ENCODE data around the gene PTPN21. TPM values are rescaled to one million over a fixed set of nuclear protein-coding genes. Genes with fewer than 3 reads are reported as not detected.

Gene PTPN21
- total RNA-seq, 1 donor from 2014 or later = 0.31 TPM

DNA sequence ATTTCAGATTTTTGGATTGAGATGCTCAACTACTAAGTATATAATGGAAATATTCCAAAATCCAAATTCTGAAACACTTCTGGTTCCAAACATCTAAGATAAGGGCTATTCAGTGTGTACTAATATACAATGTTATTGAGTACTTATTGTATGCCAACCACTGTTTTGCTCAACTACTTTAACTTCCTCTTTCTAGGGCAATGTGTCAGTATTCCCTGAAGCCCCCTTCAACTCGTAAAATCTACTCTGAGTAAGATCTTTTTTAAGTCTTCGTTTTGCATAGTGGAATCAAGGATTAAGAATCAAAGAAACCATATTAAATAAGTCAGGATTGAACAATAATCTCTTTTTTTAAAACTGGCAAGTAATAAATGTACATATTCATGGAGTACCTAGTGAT, 123.8 kb downstream of the PTPN21 start:
- CTCF ChIA-PET = no interaction called here
- H3K4me3 Mint-ChIP-seq = no peak overlapping the region
- intact Hi-C loops (cut with micrococcal nuclease) = no loop called here
- no peaks in the 10 kb centered on the region for H3K27me3 Mint-ChIP-seq
- H3K4me1 Mint-ChIP-seq = no peaks in the 10 kb centered on the region
- ATAC-seq (ENCODE audit: low read depth) (no peak), DNase-seq (no peak)
- no peaks in the 10 kb centered on the region for H3K9me3 Mint-ChIP-seq
- no peak for TF ChIP-seq CTCF (IDR thresholded peaks at IDR 0.05)
- no peak overlapping the region for H3K27ac Mint-ChIP-seq
- POLR2A ChIA-PET = no interaction called here
- no peaks in the 10 kb centered on the region for H3K36me3 Mint-ChIP-seq (ENCODE audit: low read depth)

- intact Hi-C loops (cut with micrococcal nuclease) = no loop called here
- H3K4me3 Mint-ChIP-seq = no peak overlapping the region
- CTCF ChIA-PET = no interaction called here
- no peaks in the 10 kb centered on the region for H3K36me3 Mint-ChIP-seq (ENCODE audit: low read depth)
- POLR2A ChIA-PET = no interaction called here
- H3K4me1 Mint-ChIP-seq = no peaks in the 10 kb centered on the region
- no peak overlapping the region for H3K27ac Mint-ChIP-seq
- H3K9me3 Mint-ChIP-seq = no peaks in the 10 kb centered on the region
- no peak for ATAC-seq (ENCODE audit: low read depth)
- H3K27me3 Mint-ChIP-seq = no peaks in the 10 kb centered on the region
- TF ChIP-seq CTCF (IDR thresholded peaks at IDR 0.05) = no peak
- no peak for DNase-seq
Observed at GRCh38 chr14:88426271-88426670, 128.5 kb downstream of the PTPN21 start.

- Mint-ChIP-seq H3K9me3 (no peaks in the 10 kb centered on the region), H3K27me3 (no peaks in the 10 kb centered on the region), H3K4me3 (no peak overlapping the region), H3K36me3 (ENCODE audit: low read depth) (no peaks in the 10 kb centered on the region), H3K4me1 (no peaks in the 10 kb centered on the region), H3K27ac (no peak overlapping the region)
- ChIA-PET POLR2A (no interaction called here), CTCF (no interaction called here)
- TF ChIP-seq CTCF (IDR thresholded peaks at IDR 0.05) = no peak
- ATAC-seq (ENCODE audit: low read depth) (no peak), DNase-seq (no peak)
- intact Hi-C loops (cut with micrococcal nuclease) = no loop called here
Observed at GRCh38 chr14:88424573-88424972, 130.2 kb downstream of the PTPN21 start.

- TF ChIP-seq CTCF (IDR thresholded peaks at IDR 0.05) = no peak
- no peak overlapping the region for H3K4me3 Mint-ChIP-seq
- H3K9me3 Mint-ChIP-seq = no peaks in the 10 kb centered on the region
- CTCF ChIA-PET = no interaction called here
- H3K27ac Mint-ChIP-seq = no peak overlapping the region
- H3K4me1 Mint-ChIP-seq = no peaks in the 10 kb centered on the region
- no peak for DNase-seq
- intact Hi-C loops (cut with micrococcal nuclease) = no loop called here
- peaks cover under 1% of the 10 kb centered on the region for H3K36me3 Mint-ChIP-seq (ENCODE audit: low read depth)
- no peak for ATAC-seq (ENCODE audit: low read depth)
- no peaks in the 10 kb centered on the region for H3K27me3 Mint-ChIP-seq
- POLR2A ChIA-PET = no interaction called here
Observed at GRCh38 chr14:88422919-88423650, 131.7 kb downstream of the PTPN21 start.

- intact Hi-C loops (cut with micrococcal nuclease) = no loop called here
- Mint-ChIP-seq H3K27ac (no peak overlapping the region), H3K27me3 (no peaks in the 10 kb centered on the region), H3K4me1 (no peaks in the 10 kb centered on the region), H3K4me3 (no peak overlapping the region), H3K36me3 (ENCODE audit: low read depth) (peaks cover 10% of the 10 kb centered on the region), H3K9me3 (peaks cover 5% of the 10 kb centered on the region)
- TF ChIP-seq CTCF (IDR thresholded peaks at IDR 0.05) = no peak
- no peak for DNase-seq
- ChIA-PET POLR2A (no interaction called here), CTCF (no interaction called here)
- ATAC-seq (ENCODE audit: low read depth) = no peak
Observed at GRCh38 chr14:88422047-88422446, 132.8 kb downstream of the PTPN21 start.

Data from activated B cell treated with CpG ODN at 0.5 μM for 24 hours (primary cell).